IPS DF 4.7 (cell line): Measurements from ENCODE around the gene ENOX2.
"Not testable (repeated sequence)": the region's sequence is repeated elsewhere in the genome, so short reads cannot be mapped to it uniquely, and the experiment has no call there.

Source experiments
- DNase-seq: peaks from one replicate; pipeline ENCODE4 v3.0.0-alpha.2; 2013; ENCODE audit warnings: low spot score; ENCODE audit errors: extremely low read depth

ENOX2 gene

DNA sequence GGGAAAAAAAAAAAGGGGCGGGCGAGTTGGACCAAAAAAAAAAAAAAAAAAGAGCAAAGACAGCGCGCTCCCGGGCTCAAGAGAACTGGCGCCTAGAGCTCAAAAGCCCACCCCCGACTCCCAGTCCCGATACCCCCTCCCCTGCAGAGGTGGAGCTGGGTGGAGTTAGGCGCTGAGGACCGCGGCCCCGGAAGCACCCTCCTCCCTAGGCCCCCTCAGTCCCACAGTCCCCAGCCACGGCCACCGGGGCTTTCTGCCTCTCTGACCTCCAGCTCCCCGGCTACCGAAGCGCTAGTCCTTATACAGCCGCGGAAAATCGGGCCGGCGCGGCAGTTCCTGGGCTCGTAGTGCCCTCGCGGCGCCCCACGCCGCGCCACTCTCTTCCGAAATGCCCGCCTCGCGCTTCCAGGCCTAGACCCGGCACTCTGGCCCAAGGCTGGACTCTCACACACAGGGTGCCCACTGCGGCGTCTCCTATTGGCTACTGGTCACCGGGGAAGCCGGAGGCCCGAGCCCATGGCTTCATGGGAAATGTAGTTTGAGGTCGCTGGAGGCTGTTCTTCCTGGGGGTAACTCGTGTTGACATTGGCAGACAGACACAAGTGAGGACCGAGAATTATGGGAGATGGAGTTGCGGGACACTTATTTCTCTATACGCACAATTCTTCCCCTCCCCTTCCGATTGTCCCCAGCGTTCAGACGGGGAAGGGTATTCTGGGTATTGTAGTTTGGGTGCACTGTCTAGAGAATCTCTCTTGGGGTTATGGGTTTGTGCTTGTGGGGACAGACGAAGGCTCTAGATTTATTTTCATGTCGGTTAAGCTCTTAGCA lies at the start of gene ENOX2:
TSS of gene ENOX2 (minus strand) at position 427 of the 831 bp plus-strand sequence. CDS start 199,993 bp downstream, outside the sequence.
- peak; percentile 83 for DNase-seq

GRCh38 chrX:130952266-130953043 lies 49.4 kb upstream of the ENOX2 start:
- DNase-seq = no peak

DNA sequence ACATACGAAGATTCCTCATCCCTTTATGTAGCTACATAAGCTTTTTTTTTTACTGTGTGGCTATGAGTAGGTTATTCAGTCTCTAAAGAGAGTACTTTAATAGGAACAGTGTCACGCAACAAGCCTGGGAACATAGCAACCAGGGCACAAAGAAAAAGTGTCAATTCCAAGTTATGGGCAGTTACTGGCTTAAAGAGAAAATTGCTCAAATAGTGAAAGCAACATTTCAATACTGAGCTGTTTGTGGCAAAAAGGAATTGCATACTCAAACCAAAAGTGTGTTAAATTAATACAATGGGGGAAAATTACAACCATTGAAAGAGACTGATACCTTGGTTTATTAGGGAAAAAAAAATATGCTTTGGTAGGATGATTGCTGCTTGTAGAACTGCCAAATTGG lies 41.2 kb upstream of the ENOX2 start:
- no peak for DNase-seq

DNA sequence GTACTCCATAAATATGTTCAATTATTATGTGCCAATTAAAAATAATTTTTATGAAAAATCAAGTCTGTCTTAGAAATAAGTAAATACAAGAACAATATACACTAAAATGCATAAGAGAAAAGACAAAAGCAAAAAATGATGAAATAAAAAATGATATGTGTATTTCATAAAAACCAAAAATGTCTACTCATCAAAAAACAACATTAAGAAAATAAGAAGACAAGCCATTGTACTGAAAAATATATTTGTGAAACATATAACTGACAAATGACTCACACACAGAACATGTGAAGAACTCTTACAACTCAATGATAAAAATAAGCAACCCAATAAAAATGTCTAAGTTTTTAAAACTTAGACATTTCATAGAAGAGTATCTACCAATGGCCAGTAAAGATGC lies 34.1 kb upstream of the ENOX2 start:
- DNase-seq = no peak

DNA sequence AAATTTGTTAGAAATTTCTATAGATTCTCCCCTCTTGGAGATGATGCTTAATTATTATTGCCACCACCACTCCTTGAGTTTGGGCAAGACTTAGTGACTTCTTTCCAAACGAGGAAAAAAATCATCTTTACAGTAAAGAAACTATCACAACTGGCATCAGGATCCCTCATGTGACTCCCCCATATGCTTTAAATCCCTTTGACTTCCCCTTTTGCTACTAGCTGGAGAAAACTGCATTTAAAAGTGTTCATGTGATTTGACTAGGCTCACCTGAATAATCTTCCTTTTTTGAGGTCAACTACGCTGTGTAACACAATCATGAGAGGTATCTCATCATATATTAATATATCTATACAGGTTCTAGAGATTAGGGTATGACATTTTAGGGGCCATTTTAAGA lies 30.3 kb upstream of the ENOX2 start:
- no peak for DNase-seq

DNA sequence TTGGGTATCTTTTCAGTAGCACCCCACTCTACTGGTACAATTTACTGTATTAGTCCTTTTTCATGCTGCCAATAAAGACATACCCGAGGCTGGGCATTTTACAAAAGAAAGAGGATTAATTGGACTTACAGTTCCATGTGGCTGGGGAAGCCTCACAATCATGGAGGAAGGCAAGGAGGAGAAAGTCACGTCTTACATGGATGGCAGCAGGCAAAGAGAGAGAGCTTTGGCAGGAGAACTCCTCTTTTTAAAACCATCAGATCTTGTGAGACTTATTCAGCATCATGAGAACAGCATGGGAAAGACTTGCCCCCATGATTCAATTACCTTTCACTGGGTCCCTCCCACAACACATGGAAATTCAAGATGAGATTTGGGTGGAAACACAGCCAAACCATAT lies 17.4 kb upstream of the ENOX2 start:
- not testable (repeated sequence) for DNase-seq

- DNase-seq = not testable (repeated sequence)
These were observed 16.7 kb upstream of the ENOX2 start for GRCh38 chrX:130919676-130920075.

- DNase-seq = not testable (repeated sequence)
These were observed 15.5 kb upstream of the ENOX2 start for GRCh38 chrX:130918498-130918897.

DNA sequence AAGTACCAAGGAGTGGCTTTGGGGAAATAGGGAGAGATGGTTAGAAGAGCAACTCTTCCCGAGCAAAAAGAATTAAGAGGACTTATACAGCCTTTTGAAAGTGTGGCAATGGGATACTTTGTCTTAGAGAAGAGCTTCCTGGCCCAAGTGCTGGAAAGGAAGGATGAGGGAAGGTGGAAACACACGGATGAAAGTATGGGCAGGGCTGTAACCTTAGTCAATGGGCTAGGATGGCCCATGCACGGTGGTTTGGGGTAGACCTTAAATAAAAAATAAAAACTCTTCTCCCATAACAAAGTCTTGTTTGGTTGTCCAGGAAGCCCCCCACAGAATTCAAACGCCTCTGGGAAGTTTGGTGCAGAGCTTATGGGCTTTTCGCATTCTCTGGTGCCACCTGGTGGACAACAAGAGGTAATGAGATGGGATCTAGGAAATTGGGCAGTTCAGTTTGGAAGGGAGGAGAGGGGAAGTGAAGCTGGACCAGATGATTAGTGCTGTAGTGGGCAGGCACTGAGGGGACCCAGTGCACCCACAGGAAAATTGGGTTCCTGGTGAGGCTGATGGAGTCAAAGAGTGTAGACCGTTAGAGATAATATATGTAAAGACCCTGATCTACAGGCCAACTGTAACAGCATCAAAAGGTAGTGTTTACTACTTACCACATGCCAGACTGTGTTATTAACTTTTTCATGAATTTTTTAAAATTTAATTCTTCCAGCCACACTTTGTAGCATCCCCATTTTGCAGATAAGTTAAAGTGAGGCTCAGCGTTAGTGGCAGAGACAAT lies 13.8 kb upstream of the ENOX2 start:
- no peak for DNase-seq

DNA sequence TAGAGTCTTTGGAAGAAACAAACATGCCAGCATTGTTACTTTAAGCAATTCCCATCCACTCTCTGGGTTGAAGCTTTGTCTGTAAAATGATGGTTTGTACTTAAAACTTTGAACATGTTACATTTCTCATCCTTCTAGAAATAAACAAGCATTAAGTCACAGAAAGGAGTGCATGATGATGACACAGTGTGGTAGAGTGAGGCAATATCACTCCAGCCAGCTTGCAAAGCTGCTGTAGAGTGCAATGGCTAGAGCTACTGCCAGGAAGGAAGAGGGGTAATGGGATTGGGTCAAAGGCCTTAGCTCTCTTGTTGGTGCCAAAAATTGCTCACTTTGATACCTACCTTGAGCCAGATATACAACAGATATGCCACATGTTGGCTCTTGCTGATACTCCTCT lies 12.3 kb upstream of the ENOX2 start:
- DNase-seq = no peak

DNA sequence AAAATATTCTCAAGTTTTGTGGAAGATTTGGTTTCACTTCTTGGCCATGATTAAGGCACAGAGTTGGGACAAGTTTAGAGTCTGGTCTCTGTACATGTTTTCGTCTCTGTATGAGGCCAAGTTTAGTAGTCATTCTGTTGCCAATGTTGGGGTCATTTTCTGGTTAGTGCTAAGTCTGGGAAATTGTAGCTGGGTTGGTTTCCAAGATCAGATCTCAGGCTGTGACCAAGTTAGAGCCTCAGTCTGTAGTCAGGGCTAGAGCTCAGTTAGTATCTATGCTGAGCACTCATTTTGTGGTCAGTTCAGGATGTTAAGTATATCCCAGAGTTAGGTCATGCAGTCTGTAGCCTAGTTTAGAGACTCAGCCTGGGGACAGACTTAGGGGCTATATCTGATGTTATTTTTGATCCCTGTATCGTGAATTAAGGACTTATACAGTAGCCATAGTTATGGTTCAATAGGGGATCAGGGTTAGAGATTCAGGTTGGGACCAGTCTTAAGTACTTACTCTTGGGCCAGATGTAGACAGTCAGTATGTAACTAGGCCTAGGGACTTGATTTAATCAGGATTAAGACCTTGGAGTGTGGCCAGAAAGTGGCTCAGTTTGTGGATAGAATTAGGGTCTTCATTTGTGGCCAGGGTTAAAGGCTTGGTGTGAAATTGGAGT lies 6.6 kb upstream of the ENOX2 start:
- DNase-seq = no peak

DNA sequence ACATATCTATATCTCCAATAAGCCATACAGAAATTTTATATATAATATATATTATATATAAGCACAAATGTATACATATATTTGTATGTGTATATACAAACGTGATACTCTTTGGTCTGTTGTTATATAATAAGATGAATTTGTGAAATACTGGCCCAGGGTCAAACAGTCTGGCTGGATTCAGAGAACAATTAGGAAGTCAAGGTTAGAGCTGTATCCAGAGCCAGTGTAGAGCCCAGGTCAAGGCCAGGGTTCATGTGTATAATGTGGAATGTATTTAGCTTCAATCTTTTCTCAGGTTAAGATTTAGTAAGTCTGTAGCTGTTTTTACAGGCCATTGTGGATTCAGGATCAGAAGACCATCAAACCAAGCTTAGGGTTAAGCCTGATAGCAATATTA lies 3.8 kb upstream of the ENOX2 start:
- no peak for DNase-seq

- DNase-seq = no peak
These were observed 595 bp downstream of the ENOX2 start for GRCh38 chrX:130902446-130902782.

DNA sequence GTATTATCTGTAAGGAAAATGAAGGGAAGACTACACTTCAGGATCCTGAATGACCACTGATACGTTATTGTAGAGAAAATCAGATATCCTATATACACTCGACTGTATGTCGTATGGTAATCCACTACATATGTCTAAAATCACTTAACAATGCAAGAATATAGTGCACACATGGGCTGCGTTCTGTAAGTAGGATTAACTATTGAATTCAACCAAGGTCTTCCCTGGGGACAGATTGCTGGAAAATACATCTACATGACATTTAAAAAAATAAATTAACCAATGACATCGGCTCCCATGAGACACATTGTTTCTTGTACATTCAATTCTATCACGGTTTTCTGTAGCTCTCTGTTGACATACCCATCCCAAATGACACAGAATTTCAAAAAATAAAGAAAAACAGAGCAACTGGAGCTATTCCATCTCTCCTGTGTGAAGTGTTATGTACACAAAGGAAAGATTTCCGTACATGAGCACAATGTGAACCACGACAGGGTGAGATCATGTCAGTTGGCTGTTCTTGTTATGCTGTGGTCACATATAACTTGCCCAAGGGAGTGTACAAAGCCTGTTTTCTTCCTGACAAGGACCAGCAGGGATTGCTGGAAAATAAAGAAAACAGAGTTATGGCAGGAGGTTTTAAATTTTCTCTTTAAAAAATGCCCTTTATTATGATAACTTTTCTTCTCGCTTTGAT lies 6.1 kb downstream of the ENOX2 start:
- no peak for DNase-seq

DNA sequence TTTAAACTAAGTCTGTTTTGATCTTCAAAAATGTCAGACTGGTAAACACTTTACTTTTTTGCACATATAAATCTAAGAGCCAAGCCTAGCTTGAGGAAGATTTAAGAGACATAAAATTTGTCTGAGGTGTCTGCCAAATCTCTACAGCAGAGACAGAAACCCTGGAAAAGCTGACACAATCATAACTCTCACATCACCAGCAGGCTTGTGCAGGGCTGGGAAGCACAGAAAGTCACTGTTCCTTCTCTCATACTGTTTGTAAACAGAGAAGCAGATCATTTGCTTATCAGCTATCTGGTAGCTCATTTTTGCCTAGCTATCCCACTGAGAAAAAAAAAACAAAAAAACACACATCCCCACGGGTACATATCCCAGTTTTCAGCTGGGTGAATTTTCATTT lies 7.0 kb downstream of the ENOX2 start:
- no peak for DNase-seq

- DNase-seq = no peak
These were observed 7.7 kb downstream of the ENOX2 start for GRCh38 chrX:130895299-130895698.

DNA sequence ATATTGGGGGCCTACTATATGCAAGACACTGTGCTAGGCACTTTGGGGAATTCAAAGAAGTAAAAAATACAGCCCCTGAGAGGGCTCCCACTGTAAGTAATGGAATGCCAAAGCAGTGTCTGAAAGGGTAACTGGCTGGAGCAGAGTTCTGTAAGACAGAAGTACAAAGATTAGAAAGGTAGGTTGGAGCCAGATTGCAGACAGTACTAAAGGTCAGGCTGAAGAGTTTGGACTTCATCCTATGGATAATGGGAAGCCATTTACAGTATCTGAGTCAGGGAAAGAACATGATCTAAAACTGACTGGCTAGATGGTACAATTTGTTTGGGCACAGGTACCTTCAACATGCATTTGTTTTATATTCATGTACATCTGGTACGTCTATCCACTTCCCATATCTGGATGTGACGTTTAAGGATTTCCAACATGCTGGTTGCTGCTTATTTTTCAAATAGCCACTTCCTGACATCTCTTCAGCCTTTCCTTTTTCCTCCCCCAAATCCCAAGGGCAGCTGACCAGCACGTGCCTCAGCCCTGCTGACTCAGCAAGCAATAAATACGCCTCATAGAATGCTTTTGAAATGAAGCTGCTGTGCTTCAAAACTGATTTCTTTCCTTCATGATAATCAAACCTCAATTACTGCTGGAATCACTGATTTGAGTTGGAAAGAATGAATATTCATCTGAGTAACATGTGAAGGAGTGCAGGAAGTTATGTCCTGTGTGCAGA lies 9.5 kb downstream of the ENOX2 start:
- DNase-seq = no peak

DNA sequence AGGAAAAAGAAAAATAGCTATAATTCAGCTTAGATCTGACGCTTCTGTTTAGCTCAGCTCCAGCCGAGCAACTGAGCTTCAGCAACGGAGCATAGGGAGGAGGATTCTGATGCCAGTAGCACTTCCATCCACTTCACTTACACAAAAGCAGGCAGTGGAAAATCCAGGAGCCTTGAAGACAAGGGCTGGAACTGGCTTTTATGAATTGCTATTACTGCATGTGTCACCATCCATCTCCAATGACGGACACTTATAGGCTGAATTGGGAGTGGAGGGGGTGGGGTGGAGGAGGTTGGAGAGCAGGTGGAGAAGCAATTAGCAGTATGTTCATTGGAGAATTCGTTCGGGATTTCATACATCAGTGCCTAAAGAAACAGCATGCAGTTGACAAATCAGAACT lies 15.6 kb downstream of the ENOX2 start:
- DNase-seq = no peak

DNA sequence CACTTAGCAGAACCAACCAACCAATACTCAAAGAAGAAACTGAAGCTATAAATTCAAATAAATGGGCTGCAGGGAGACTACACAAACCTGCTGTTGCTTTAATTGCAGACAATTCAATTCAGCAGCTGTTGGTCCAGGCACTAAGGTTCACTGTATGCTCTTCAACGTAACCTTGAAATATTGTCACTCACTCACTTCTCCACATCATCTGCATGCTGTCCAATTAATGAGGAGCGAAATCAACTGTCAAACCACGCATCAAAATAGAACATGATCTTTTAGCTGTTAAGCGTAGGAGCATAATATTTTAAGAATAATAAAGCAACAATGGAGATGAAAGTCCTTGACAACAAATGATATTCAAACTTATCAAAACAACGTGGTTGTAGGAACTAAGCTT lies 17.0 kb downstream of the ENOX2 start:
- no peak for DNase-seq

DNA sequence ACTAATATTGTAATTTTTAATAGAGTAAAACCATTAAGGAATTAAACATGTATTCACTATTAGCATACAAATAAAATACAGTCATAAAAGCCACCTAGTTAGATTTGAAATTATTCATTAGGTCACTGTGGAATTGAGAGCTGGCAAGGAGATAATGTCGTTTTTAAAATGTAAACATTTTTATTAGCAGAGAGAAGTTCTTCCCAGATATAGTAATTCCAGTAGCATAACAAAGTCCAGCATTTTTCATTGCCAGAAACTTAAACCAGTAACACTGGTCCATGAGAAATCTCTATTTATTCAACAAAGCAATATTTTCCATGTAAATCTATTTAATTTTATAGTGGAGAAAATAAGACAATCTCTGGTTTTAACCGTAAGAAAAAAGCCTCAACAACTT lies 17.5 kb downstream of the ENOX2 start:
- no peak for DNase-seq
